SU-DHL-6 (cell line): Measurements from ENCODE around the gene IGSF8.

Experiments used
- H2AFZ ChIP-seq: fragments of 200-600 bp; sonication (generic); 2 replicates; pipeline ENCODE4 v1.6.1; 2014; ENCODE audit warnings: low read depth, mild to moderate bottlenecking, moderate library complexity, mixed read lengths, antibody characterized with exemption, low read length; ENCODE audit not compliant: severe bottlenecking
- H3F3A ChIP-seq: fragments of 200-600 bp; shearing (Covaris generic); 2 replicates; pipeline ENCODE4 v1.6.0; 2016; ENCODE audit warnings: antibody characterized with exemption, mild to moderate bottlenecking; ENCODE audit not compliant: insufficient read depth
- H3K27ac ChIP-seq: fragments of 200-600 bp; sonication (generic); 2 replicates; pipeline ENCODE4 v1.5.1; 2016; ENCODE audit warnings: low read depth, mild to moderate bottlenecking, low read length, moderate library complexity, mixed read lengths
- H3K27me3 ChIP-seq: fragments of 200-600 bp; sonication (generic), shearing (Covaris generic); 2 replicates; pipeline ENCODE4 v1.6.0; 2014; ENCODE audit warnings: mild to moderate bottlenecking, low read length
- H3K36me3 ChIP-seq: fragments of 200-600 bp; sonication (generic); 2 replicates; pipeline ENCODE4 v1.6.1; 2014; ENCODE audit warnings: mild to moderate bottlenecking, low read length, mixed read lengths
- H3K4me2 ChIP-seq: fragments of 300-600, 200-600 bp; shearing (Covaris generic), sonication (generic); 2 replicates; pipeline ENCODE4 v1.6.0; 2014; ENCODE audit warnings: low read length, low read depth, mild to moderate bottlenecking; ENCODE audit not compliant: poor library complexity, severe bottlenecking
- H3K4me3 ChIP-seq: fragments of 200-600 bp; sonication (generic); 2 replicates; pipeline ENCODE4 v1.5.1; 2014; ENCODE audit warnings: antibody characterized with exemption, low read length, mild to moderate bottlenecking, mixed read lengths; ENCODE audit not compliant: insufficient read depth, poor library complexity, severe bottlenecking
- H3K79me2 ChIP-seq: fragments of 200-600 bp; sonication (generic); 2 replicates; pipeline ENCODE4 v1.6.1; 2014; ENCODE audit warnings: mild to moderate bottlenecking, low read length, moderate library complexity; ENCODE audit not compliant: insufficient read depth
- H3K9ac ChIP-seq: fragments of 200-600 bp; sonication (generic); 2 replicates; pipeline ENCODE4 v1.7.0; 2014; ENCODE audit warnings: mild to moderate bottlenecking, low read length
- H3K9me2 ChIP-seq: fragments of 200-600 bp; sonication (generic); replicated peaks from 2 replicates; pipeline ENCODE4 v1.6.1; 2014; ENCODE audit warnings: low read length; ENCODE audit not compliant: insufficient read depth
- H3K9me3 ChIP-seq: fragments of 200-600 bp; sonication (generic); 2 replicates; pipeline ENCODE4 v1.6.1; 2014; ENCODE audit warnings: low read length, mixed read lengths; ENCODE audit not compliant: insufficient read depth
- H4K20me1 ChIP-seq: fragments of 200-600 bp; sonication (generic); 2 replicates; pipeline ENCODE4 v1.6.1; 2014; ENCODE audit warnings: low read depth, mild to moderate bottlenecking, antibody characterized with exemption, low read length, moderate library complexity, mixed read lengths
- CTCF ChIP-seq: fragments of 200-600 bp; sonication (generic); IDR thresholded peaks from one replicate; pipeline ENCODE4 v1.5.1; 2017; ENCODE audit warnings: antibody characterized with exemption, mild to moderate bottlenecking, low read length, moderate library complexity; ENCODE audit not compliant: insufficient read depth, poor library complexity, severe bottlenecking
- EZH2phosphoT487 ChIP-seq: fragments of 200-600 bp; sonication (generic), shearing (Covaris generic); conservative IDR thresholded peaks from 2 replicates; pipeline ENCODE4 v1.6.1; 2018; ENCODE audit warnings: mild to moderate bottlenecking, antibody characterized with exemption, low read length, moderate library complexity, mixed read lengths

Gene IGSF8

GRCh38 chr1:160130486-160130885 is 32.1 kb upstream of the IGSF8 start:
- no peak for TF ChIP-seq CTCF
- TF ChIP-seq EZH2phosphoT487 = no peak
- H3K79me2 ChIP-seq = no peaks in the 10 kb centered on the region
- no peak overlapping the region for H2AFZ ChIP-seq
- H3K9me3 ChIP-seq = no peaks in the 10 kb centered on the region
- no peaks in the 10 kb centered on the region for H4K20me1 ChIP-seq
- no peaks in the 10 kb centered on the region for H3K36me3 ChIP-seq
- H3K27me3 ChIP-seq = no peaks in the 10 kb centered on the region
- no peaks in the 10 kb centered on the region for H3K9me2 ChIP-seq
- H3K4me2 ChIP-seq = no peak overlapping the region
- no peak overlapping the region for H3K9ac ChIP-seq
- no peak overlapping the region for H3K4me3 ChIP-seq
- no peak overlapping the region for H3K27ac ChIP-seq
- no peaks in the 10 kb centered on the region for H3F3A ChIP-seq

GRCh38 chr1:160129966-160130365 is 31.5 kb upstream of the IGSF8 start:
- no peak overlapping the region for H3K27ac ChIP-seq

GRCh38 chr1:160129558-160129957 is 31.1 kb upstream of the IGSF8 start:
- Histone ChIP-seq H3K9ac (no peak overlapping the region), H3K9me3 (no peaks in the 10 kb centered on the region), H3K36me3 (no peaks in the 10 kb centered on the region), H3K4me3 (no peak overlapping the region), H3K4me2 (no peak overlapping the region), H3K79me2 (no peaks in the 10 kb centered on the region), H3K9me2 (no peaks in the 10 kb centered on the region), H3F3A (no peaks in the 10 kb centered on the region), H3K27me3 (no peaks in the 10 kb centered on the region), H3K27ac (no peak overlapping the region), H4K20me1 (no peaks in the 10 kb centered on the region), H2AFZ (no peak overlapping the region)
- TF ChIP-seq EZH2phosphoT487 (no peak), CTCF (no peak)

More at GRCh38 chr1:160129966-160130365, 31.5 kb upstream of the IGSF8 start:
- TF ChIP-seq CTCF (no peak), EZH2phosphoT487 (no peak)
- Histone ChIP-seq H3K4me2 (no peak overlapping the region), H2AFZ (no peak overlapping the region), H3K4me3 (no peak overlapping the region), H3K9me3 (no peaks in the 10 kb centered on the region), H3K36me3 (no peaks in the 10 kb centered on the region), H3K27me3 (no peaks in the 10 kb centered on the region), H4K20me1 (no peaks in the 10 kb centered on the region), H3K79me2 (no peaks in the 10 kb centered on the region), H3K9ac (no peak overlapping the region), H3F3A (no peaks in the 10 kb centered on the region), H3K9me2 (no peaks in the 10 kb centered on the region)
